Epithelial cell of proximal tubule (primary cell): ENCODE measurements around the gene RCAN2. TPM values are rescaled to one million over a fixed set of nuclear protein-coding genes. Genes with fewer than 3 reads are reported as not detected.

ENCODE experiments used
- DNase-seq: peaks from one replicate; pipeline ENCODE4 v3.0.0-alpha.2; 2011; ENCODE audit warnings: low read depth
- H3K4me3 ChIP-seq: 2 replicates; pipeline ENCODE4 v1.5.1; 2011; ENCODE audit warnings: low read depth, mild to moderate bottlenecking, low read length
- CTCF ChIP-seq: conservative IDR thresholded peaks from 2 replicates; pipeline ENCODE4 v1.5.1; 2012; ENCODE audit warnings: low read depth, mild to moderate bottlenecking, low read length
- total RNA-seq: library from RNA; depleted of rRNA; stranded (reverse); fragments of >200 nt; gene quantifications from 2 replicates; pipeline ENCODE4 v1.2.3, GENCODE V29; 2015

Gene RCAN2
- total RNA-seq, 1 donor from 2014 or later = 5.3 TPM

GRCh38 chr6:46215777-46216176 is 275.5 kb downstream of the RCAN2 start:
- DNase-seq = no peak
- no peak for TF ChIP-seq CTCF
- H3K4me3 ChIP-seq = no peak overlapping the region

- H3K4me3 ChIP-seq = no peak overlapping the region
- DNase-seq = no peak
- no peak for TF ChIP-seq CTCF
Measured at GRCh38 chr6:46215213-46215612, 276.0 kb downstream of the RCAN2 start.

GRCh38 chr6:46211917-46212316 is 279.3 kb downstream of the RCAN2 start:
- TF ChIP-seq CTCF = no peak
- H3K4me3 ChIP-seq = no peak overlapping the region
- DNase-seq = no peak

GRCh38 chr6:46210294-46210693 is 281.0 kb downstream of the RCAN2 start:
- H3K4me3 ChIP-seq = no peak overlapping the region
- TF ChIP-seq CTCF = no peak
- no peak for DNase-seq

- H3K4me3 ChIP-seq = no peak overlapping the region
- TF ChIP-seq CTCF = no peak
- no peak for DNase-seq
Measured at GRCh38 chr6:46208303-46208702, 282.9 kb downstream of the RCAN2 start.

- H3K4me3 ChIP-seq = no peak overlapping the region
- TF ChIP-seq CTCF = peak; percentile 15
- no peak for DNase-seq
Measured at GRCh38 chr6:46207174-46207573, 284.1 kb downstream of the RCAN2 start.

- TF ChIP-seq CTCF = no peak
- DNase-seq = no peak
- no peak overlapping the region for H3K4me3 ChIP-seq
Measured at GRCh38 chr6:46204880-46205650, 286.2 kb downstream of the RCAN2 start.
